ENCODE measurements around the gene CHCHD10.

GRCh38 chr22:23722160-23722559, 45.6 kb downstream of the CHCHD10 start:
- no peak for TF ChIP-seq CTCF (IDR thresholded peaks at IDR 0.05)
- TF ChIP-seq POLR2AphosphoS5 (IDR thresholded peaks at IDR 0.05): no peak
- no peak for TF ChIP-seq POLR2A (IDR thresholded peaks at IDR 0.05; ENCODE audit: low read depth)
- no peak for TF ChIP-seq EP300 (IDR thresholded peaks at IDR 0.05)
